Measurements from ENCODE around the gene CCDC9. TPM values are rescaled to one million over a fixed set of nuclear protein-coding genes. Genes with fewer than 3 reads are reported as not detected.

CCDC9 gene
- total and polyA plus RNA-seq, 2 experiments from 2014 or later: 14.5 to 15.0 TPM

GRCh38 chr19:47258895-47259555, 2.7 kb downstream of the CCDC9 start:
- no peaks in the 10 kb centered on the region; the same call in 1 of the 3 replicates for H3K9me3 Mint-ChIP-seq
- H3K4me1 Mint-ChIP-seq: peaks cover 16% of the 10 kb centered on the region
- no peak overlapping the region for H3K27ac Mint-ChIP-seq
- no peak overlapping the region for H3K4me2 ChIP-seq
- TF ChIP-seq POLR2AphosphoS5 (IDR thresholded peaks at IDR 0.05; ENCODE audit: low read depth) (no peak), JUNB (IDR thresholded peaks at IDR 0.05; ENCODE audit: unreplicated experiment) (no peak), STAT1 (IDR thresholded peaks at IDR 0.05; ENCODE audit: unreplicated experiment) (no peak), ZNF331 (CRISPR knock-in tag; IDR thresholded peaks at IDR 0.05; ENCODE audit: low read depth) (no peak), CREB1 (CRISPR knock-in tag; IDR thresholded peaks at IDR 0.05; ENCODE audit: low read depth) (no peak), NANOG (IDR thresholded peaks at IDR 0.05; ENCODE audit: borderline replicate concordance) (no peak), ZNF462 (CRISPR knock-in tag; IDR thresholded peaks at IDR 0.05) (no peak), EZH2 (IDR thresholded peaks at IDR 0.05; ENCODE audit: low read depth, unreplicated experiment) (no peak), CTCF (conservative IDR thresholded peaks at IDR 0.05; ENCODE audit: low read depth in 2 of 2) (no peak), EZH2phosphoT487 (IDR thresholded peaks at IDR 0.05; ENCODE audit: unreplicated experiment) (no peak), ZNF114 (CRISPR knock-in tag; IDR thresholded peaks at IDR 0.05) (no peak), ETS1 (IDR thresholded peaks at IDR 0.05) (no peak), REST (IDR thresholded peaks at IDR 0.05; ENCODE audit: unreplicated experiment) (no peak)
- peaks cover 15% of the 10 kb centered on the region for H3K79me2 ChIP-seq (replicated peaks; ENCODE audit: insufficient read depth)
- ATAC-seq (no peak), DNase-seq (ENCODE audit: low spot score) (no peak)
- no peak overlapping the region for H2AFZ ChIP-seq
- H3K4me3 Mint-ChIP-seq: peak overlapping the region; percentile 88
- H3K4me1 ChIP-seq (ENCODE audit: insufficient read depth): peaks cover 10% of the 10 kb centered on the region; the same call in 1 of the 2 replicates
- no peaks in the 10 kb centered on the region; the same call in 1 of the 2 replicates for H4K20me1 ChIP-seq (replicated peaks; ENCODE audit: insufficient read depth)
- peaks cover 15% of the 10 kb centered on the region for H3K27me3 Mint-ChIP-seq (ENCODE audit: insufficient read depth, low read depth, poor library complexity)
- H3K27me3 ChIP-seq (ENCODE audit: insufficient read depth): no peaks in the 10 kb centered on the region
- H3K27ac ChIP-seq (ENCODE audit: low read depth): no peak overlapping the region
- peaks cover 8% of the 10 kb centered on the region for H3K36me3 ChIP-seq (ENCODE audit: insufficient read depth)
- peaks cover 50% of the 10 kb centered on the region for H3K36me3 Mint-ChIP-seq (ENCODE audit: low read depth)
- peaks cover 17% of the 10 kb centered on the region; the same call in 1 of the 2 replicates for H3F3A ChIP-seq (replicated peaks; ENCODE audit: low read depth)
- H3K9me2 ChIP-seq (ENCODE audit: insufficient read depth): no peaks in the 10 kb centered on the region
- H3K4me3 ChIP-seq: 0 out of 2 replicates have a peak overlapping the region, but pooled peaks have one; percentile 54

Data from GM23338 (cell line).